GM18526 (cell line): ENCODE data around the gene GRIN2A.

ENCODE experiments used
- POLR2A ChIP-seq: IDR thresholded peaks from 3 replicates; pipeline ENCODE4 v1.6.1; 2011; ENCODE audit not compliant: insufficient read length; ENCODE audit errors: extremely low read depth

The GRIN2A gene

DNA sequence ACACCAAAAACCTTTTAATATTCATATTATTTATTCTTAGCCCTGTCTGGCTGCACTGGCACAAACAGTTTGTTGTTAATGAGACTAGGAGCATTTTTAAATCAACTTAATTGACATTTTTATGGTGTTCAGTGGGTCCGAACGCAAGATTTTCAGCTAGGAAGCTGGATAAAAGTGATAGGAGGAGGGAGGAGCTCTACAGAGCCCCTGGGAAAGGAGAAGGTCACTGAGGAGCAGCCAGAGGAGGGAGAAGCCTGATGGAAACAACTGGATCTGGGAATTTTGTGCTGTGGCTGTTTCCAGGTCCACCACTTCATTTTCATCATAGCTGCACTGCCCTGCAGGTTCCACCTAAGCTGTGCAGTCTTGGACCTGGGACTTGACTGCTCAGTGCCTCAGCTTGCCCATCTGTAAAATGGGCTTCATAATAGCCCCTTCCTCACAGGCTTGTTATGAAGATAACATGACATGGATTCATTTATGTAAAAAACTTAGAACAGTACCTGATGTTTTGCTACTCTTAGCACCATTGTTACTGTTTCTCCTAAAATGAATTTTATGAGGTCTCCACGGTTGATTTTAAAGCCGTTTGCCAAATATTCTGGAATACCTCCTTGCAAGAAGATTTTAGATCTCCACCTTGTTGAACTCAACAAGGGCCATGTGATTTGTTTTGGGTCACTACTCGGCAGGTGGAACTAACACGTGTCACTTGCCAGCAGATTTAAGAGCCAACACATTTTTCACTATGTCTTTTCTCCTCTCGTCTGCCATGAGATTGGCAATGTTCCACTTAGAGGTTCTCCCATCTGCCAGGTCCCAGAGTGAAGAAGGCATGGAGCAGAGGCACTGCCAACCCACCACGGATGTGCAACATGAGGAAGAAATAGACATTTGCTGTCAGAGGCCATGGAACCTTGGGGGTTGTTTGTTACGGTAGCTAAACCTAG lies 18.7 kb upstream of the GRIN2A start:
- TF ChIP-seq POLR2A = no peak

- no peak for TF ChIP-seq POLR2A
Observed at GRCh38 chr16:10196999-10197398, 14.8 kb upstream of the GRIN2A start.

DNA sequence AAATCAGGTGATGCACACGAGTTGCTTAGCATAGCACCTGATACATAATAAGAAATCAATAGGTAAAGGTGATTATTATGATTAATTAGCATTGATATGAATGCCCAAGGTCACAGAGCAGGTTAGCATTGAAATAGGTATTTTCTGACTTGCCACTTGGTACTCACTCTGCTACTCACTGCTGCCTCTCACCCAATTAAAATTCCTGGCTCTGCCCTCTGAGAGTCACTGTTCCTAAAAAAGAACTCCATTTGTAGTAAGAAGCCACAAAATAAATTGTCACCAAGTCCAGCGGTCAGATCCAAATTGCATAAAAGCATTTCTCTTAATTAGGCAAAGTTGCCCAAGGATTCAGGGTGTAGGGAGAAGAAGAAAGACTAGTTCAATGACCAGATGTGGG lies 8.9 kb upstream of the GRIN2A start:
- no peak for TF ChIP-seq POLR2A

DNA sequence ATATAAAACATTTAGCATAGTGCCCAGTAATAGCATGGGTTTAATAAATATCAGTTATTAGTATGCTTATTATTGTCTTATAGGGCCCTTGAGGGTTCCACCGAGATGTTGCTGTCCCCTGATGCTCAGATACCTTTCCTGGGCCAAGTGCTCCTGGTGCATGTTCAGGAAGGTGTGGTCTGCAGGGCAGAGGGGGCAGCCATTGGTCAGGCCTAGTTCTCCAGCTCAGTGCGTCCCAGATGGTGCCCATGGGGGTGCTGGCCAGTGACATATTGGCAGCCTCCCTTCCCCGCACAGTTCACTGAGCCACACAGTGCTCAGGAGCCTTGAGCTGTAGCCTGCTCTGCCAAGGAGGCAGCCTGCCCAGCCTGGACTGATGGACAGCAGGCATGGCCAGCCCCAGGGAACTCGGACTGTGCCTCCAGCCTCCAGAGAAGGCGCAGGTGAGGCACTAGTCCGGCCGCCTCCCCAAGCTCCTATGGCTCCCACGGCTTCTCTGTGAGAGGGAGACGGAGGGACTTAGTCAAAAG lies 7.7 kb upstream of the GRIN2A start:
- TF ChIP-seq POLR2A = no peak

- no peak for TF ChIP-seq POLR2A
Observed at GRCh38 chr16:10188236-10188635, 6.0 kb upstream of the GRIN2A start.

- TF ChIP-seq POLR2A = no peak
Observed at GRCh38 chr16:10181196-10182162, 749 bp downstream of the GRIN2A start.

GRCh38 chr16:10180771-10181163 lies 1.5 kb downstream of the GRIN2A start:
- no peak for TF ChIP-seq POLR2A

DNA sequence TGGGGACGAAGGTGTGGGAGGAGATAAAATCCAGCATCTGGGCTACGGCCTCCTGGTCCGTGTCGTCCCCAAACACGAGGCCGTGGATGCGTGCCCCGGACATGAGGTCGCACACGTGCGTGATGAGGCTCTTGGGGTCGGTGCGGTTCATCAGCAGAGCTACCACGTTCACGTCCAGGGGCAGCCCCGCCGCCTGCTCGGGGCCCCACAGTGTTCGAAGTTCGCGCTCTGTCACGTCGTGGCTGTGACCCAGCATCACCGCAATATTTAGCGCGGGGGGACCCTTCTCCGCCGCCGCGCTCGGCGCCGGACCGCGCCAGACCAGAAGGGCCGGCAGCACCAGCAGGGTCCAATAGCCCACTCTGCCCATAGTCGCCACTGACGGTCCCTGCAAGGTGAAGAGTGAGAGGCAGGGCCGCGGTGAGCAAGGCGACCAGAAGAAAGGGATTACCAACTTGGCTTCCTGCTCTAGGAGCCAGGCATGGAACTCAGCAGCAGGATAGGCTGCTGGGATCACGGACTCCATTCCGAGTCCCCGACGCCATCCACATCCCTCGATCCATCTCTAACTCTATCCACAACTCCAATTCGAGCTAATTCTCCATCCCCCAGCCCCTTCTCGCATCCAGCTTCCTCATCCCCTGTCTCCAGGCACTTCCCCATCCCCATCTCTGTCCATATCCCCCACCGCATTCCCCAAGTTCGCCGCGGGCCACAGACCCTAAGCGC lies 2.0 kb downstream of the GRIN2A start:
- TF ChIP-seq POLR2A = no peak

GRCh38 chr16:10178526-10178925 lies 3.7 kb downstream of the GRIN2A start:
- TF ChIP-seq POLR2A = no peak

GRCh38 chr16:10178080-10178479 lies 4.1 kb downstream of the GRIN2A start:
- no peak for TF ChIP-seq POLR2A

- TF ChIP-seq POLR2A = no peak
Observed at GRCh38 chr16:10172848-10173655, 9.2 kb downstream of the GRIN2A start.

- no peak for TF ChIP-seq POLR2A
Observed at GRCh38 chr16:10171221-10171620, 11.0 kb downstream of the GRIN2A start.

DNA sequence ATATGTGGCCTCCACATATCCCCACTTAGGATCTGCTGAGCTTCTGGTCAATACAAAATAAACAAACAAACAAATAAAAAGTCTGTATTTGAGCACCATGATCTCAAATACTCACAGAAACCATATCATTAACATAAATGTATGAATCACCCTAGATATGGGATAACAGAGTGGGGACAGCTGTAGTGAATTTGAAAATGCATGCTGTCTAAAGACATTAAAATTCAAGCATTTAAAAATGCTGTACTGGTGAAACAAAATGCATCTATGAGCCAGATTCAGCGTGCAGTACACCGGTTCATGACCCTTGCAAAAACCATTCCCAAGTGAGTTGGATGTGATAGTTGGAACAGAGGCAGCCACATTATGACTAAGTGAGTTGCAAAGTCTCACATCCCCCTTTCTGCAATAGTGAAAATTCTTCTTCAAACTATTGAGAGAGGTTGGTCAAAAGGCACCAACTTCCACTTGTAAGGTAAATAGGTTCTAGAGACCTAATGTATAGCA lies 12.3 kb downstream of the GRIN2A start:
- TF ChIP-seq POLR2A = no peak

DNA sequence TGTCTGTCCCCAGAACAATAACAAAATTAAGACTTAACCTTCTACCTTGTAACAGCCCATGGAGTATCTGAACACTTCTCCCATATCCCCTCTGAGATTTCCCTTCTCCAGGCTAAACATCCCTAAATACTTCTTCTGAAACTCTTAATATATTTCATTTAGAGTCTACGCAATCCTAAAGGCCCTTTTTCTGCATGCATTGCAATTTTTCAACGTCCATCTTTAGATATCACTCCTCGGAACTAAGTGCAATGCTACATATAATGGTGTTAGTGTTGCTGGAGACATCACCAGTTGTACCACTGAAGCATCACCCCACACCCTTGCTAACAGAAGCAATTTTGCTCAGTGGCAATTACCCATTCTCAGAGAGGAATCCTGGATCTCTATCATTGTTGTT lies 13.2 kb downstream of the GRIN2A start:
- no peak for TF ChIP-seq POLR2A
